Measurements from ENCODE around the gene TMEM179.

DNA sequence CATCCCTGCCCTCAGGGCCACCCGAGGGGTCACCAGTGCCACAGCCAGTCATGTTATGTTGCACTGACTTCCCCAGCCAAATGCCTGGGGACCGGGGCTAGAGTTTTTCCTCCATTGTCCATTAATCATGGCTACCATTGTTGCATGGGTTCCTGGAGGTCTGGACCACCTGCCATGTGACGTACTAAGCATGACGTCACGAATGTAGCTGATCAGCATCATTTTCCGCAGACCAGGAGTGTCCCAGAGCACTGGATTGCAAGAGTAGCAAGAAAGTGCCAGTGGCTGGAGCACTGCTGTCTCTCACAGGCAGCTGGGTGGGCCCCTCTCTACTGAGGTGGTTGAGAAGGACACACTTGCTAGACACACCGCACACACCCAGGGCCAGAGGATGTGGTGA, 31.9 kb downstream of the TMEM179 start:
- TF ChIP-seq, protein P1, sequence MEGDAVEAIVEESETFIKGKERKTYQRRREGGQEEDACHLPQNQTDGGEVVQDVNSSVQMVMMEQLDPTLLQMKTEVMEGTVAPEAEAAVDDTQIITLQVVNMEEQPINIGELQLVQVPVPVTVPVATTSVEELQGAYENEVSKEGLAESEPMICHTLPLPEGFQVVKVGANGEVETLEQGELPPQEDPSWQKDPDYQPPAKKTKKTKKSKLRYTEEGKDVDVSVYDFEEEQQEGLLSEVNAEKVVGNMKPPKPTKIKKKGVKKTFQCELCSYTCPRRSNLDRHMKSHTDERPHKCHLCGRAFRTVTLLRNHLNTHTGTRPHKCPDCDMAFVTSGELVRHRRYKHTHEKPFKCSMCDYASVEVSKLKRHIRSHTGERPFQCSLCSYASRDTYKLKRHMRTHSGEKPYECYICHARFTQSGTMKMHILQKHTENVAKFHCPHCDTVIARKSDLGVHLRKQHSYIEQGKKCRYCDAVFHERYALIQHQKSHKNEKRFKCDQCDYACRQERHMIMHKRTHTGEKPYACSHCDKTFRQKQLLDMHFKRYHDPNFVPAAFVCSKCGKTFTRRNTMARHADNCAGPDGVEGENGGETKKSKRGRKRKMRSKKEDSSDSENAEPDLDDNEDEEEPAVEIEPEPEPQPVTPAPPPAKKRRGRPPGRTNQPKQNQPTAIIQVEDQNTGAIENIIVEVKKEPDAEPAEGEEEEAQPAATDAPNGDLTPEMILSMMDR (IDR thresholded peaks at IDR 0.05): no peak
- no peak for TF ChIP-seq POLR2A (IDR thresholded peaks at IDR 0.05)

All from esophagus squamous epithelium (tissue), 4 donors.